ENCODE data around the gene PLXNA4.

GRCh38 chr7:132187869-132188789 lies 388.1 kb downstream of the PLXNA4 start:
- TF ChIP-seq POLR2A (IDR thresholded peaks at IDR 0.05) = no peak
- TF ChIP-seq, protein P1, sequence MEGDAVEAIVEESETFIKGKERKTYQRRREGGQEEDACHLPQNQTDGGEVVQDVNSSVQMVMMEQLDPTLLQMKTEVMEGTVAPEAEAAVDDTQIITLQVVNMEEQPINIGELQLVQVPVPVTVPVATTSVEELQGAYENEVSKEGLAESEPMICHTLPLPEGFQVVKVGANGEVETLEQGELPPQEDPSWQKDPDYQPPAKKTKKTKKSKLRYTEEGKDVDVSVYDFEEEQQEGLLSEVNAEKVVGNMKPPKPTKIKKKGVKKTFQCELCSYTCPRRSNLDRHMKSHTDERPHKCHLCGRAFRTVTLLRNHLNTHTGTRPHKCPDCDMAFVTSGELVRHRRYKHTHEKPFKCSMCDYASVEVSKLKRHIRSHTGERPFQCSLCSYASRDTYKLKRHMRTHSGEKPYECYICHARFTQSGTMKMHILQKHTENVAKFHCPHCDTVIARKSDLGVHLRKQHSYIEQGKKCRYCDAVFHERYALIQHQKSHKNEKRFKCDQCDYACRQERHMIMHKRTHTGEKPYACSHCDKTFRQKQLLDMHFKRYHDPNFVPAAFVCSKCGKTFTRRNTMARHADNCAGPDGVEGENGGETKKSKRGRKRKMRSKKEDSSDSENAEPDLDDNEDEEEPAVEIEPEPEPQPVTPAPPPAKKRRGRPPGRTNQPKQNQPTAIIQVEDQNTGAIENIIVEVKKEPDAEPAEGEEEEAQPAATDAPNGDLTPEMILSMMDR (IDR thresholded peaks at IDR 0.05) = no peak
